NCI-H510A treated with DMSO at 0.1 percent for 48 hours (cell line): ENCODE measurements around the gene KRT76.

ENCODE experiments used
- DNase-seq: peaks from one replicate; lab custom pipeline; 2025; lab: John Stamatoyannopoulos, UW

KRT76 gene

GRCh38 chr12:52776913-52777395 is at the start of gene KRT76:
Gene KRT76, minus strand, starts transcription at chr12:52777345. Its CDS starts 54 bp downstream, at chr12:52777291.
- DNase-seq: no peak

GRCh38 chr12:52825961-52826360 is 48.8 kb upstream of the KRT76 start:
- no peak for DNase-seq

- no peak for DNase-seq
These were observed 47.7 kb upstream of the KRT76 start for GRCh38 chr12:52824741-52825410.

GRCh38 chr12:52823761-52824450 is 46.8 kb upstream of the KRT76 start:
- no peak for DNase-seq

GRCh38 chr12:52822771-52823510 is 45.8 kb upstream of the KRT76 start:
- DNase-seq: no peak

GRCh38 chr12:52821826-52822660 is 44.9 kb upstream of the KRT76 start:
- DNase-seq: no peak

- DNase-seq: no peak
These were observed 44.1 kb upstream of the KRT76 start for GRCh38 chr12:52821071-52821730.

- no peak for DNase-seq
These were observed 43.4 kb upstream of the KRT76 start for GRCh38 chr12:52820521-52820920.

- no peak for DNase-seq
These were observed 42.8 kb upstream of the KRT76 start for GRCh38 chr12:52819731-52820510.

- DNase-seq: no peak
These were observed 41.8 kb upstream of the KRT76 start for GRCh38 chr12:52818887-52819420.

GRCh38 chr12:52818388-52818787 is 41.2 kb upstream of the KRT76 start:
- no peak for DNase-seq

GRCh38 chr12:52817699-52818238 is 40.6 kb upstream of the KRT76 start:
- DNase-seq: no peak

- DNase-seq: no peak
These were observed 40.0 kb upstream of the KRT76 start for GRCh38 chr12:52817003-52817698.

- DNase-seq: no peak
These were observed 38.8 kb upstream of the KRT76 start for GRCh38 chr12:52815676-52816588.

GRCh38 chr12:52815161-52815560 is 38.0 kb upstream of the KRT76 start:
- no peak for DNase-seq

GRCh38 chr12:52814710-52815155 is 37.6 kb upstream of the KRT76 start:
- no peak for DNase-seq

- peak; percentile 75 for DNase-seq
These were observed 37.0 kb upstream of the KRT76 start, which contains the start of gene KRT4 for GRCh38 chr12:52813885-52814709. Gene KRT4, minus strand, starts transcription at chr12:52814116. Its CDS starts 58 bp downstream, at chr12:52814058.
